IMR-90 (cell line): ENCODE data around the gene KRT76. TPM values are rescaled to one million over a fixed set of nuclear protein-coding genes. Genes with fewer than 3 reads are reported as not detected.

Experiments
- ATAC-seq: fragments of 200-7000 bp; cut with Tn5 transposase; 2 replicates; pipeline ENCODE4 v1.9.1; 2020; ENCODE audit warnings: low read depth, mild to moderate bottlenecking, moderate library complexity
- BruUV-seq: library from RNA; stranded (reverse); fragments of 400-500 nt; replicated peaks from 2 replicates; lab custom pipeline; 2021; lab: Mats Ljungman, UMichigan
- CTCF ChIA-PET: fragments of 300-600 bp; formaldehyde crosslinking; extraction: SDS; loops from one replicate; lab custom pipeline; 2021; ENCODE audit warnings: antibody characterized with exemption; lab: Yijun Ruan, JAX
- POLR2A ChIA-PET: fragments of 300-600 bp; sonication (Branson Sonifier 250); formaldehyde crosslinking; loops from one replicate; lab custom pipeline; 2022; ENCODE audit warnings: antibody characterized with exemption; ENCODE audit not compliant: unreplicated experiment; lab: Charles Lee
- DNase-seq: peaks from one replicate; pipeline ENCODE4 v3.0.0; 2013
- H2AFZ ChIP-seq: replicated peaks from 2 replicates; pipeline ENCODE3; 2013; ENCODE audit warnings: low read length, mild to moderate bottlenecking; ENCODE audit not compliant: poor library complexity
- H2AK5ac ChIP-seq: 2 replicates; pipeline ENCODE4 v1.6.1; 2013; ENCODE audit warnings: low read depth, low read length, inconsistent platforms
- H2AK9ac ChIP-seq: replicated peaks from 2 replicates; pipeline ENCODE3; 2013; ENCODE audit warnings: mild to moderate bottlenecking, low read depth, low read length, moderate library complexity; ENCODE audit not compliant: poor library complexity
- H2BK120ac ChIP-seq: 2 replicates; pipeline ENCODE4 v1.6.1; 2013; ENCODE audit warnings: low read depth, low read length, inconsistent platforms
- H2BK15ac ChIP-seq: 3 replicates; pipeline ENCODE4 v1.6.1; 2013; ENCODE audit warnings: low read depth, low read length, inconsistent platforms
- H2BK20ac ChIP-seq: 2 replicates; pipeline ENCODE4 v1.6.1; 2013; ENCODE audit warnings: low read depth, mild to moderate bottlenecking, inconsistent platforms, low read length, moderate library complexity
- H2BK5ac ChIP-seq: 2 replicates; pipeline ENCODE4 v1.6.1; 2013; ENCODE audit warnings: mild to moderate bottlenecking, low read depth, low read length, inconsistent platforms; ENCODE audit not compliant: poor library complexity, severe bottlenecking
- H3K14ac ChIP-seq: replicated peaks from 2 replicates; pipeline ENCODE4 v1.6.1; 2013; ENCODE audit warnings: low read depth, low read length, inconsistent platforms
- H3K18ac ChIP-seq: 2 replicates; pipeline ENCODE4 v1.6.1; 2013; ENCODE audit warnings: low read depth, low read length, control low read depth
- H3K23ac ChIP-seq: 2 replicates; pipeline ENCODE4 v1.6.1; 2013; ENCODE audit warnings: low read depth, low read length, inconsistent platforms
- H3K27ac ChIP-seq: 2 replicates; pipeline ENCODE4 v1.5.1; 2013; ENCODE audit warnings: mild to moderate bottlenecking, control low read depth, low read length; ENCODE audit not compliant: insufficient read depth
- H3K27me3 ChIP-seq: 2 replicates; pipeline ENCODE4 v1.6.1; 2013; ENCODE audit warnings: low read length; ENCODE audit not compliant: control insufficient read depth, insufficient read depth
- H3K36me3 ChIP-seq: 2 replicates; pipeline ENCODE4 v1.6.1; 2013; ENCODE audit warnings: low read length, mixed read lengths; ENCODE audit not compliant: control insufficient read depth, insufficient read depth
- H3K4ac ChIP-seq: 2 replicates; pipeline ENCODE4 v1.6.1; 2013; ENCODE audit warnings: low read depth, low read length, inconsistent platforms
- H3K4me1 ChIP-seq: 2 replicates; pipeline ENCODE4 v1.6.1; 2013; ENCODE audit warnings: low read length, mixed read lengths; ENCODE audit not compliant: control insufficient read depth, insufficient read depth
- H3K4me2 ChIP-seq: 2 replicates; pipeline ENCODE4 v1.6.1; 2013; ENCODE audit warnings: low read depth, mild to moderate bottlenecking, control low read depth, low read length, moderate library complexity
- H3K4me3 ChIP-seq: 2 replicates; pipeline ENCODE4 v1.5.1; 2013; ENCODE audit warnings: low read depth, mild to moderate bottlenecking, control low read depth, low read length, moderate library complexity; ENCODE audit not compliant: insufficient read depth
- H3K56ac ChIP-seq: 2 replicates; pipeline ENCODE4 v1.6.1; 2013; ENCODE audit warnings: low read length, inconsistent platforms; ENCODE audit not compliant: insufficient read depth; ENCODE audit errors: extremely low read depth
- H3K79me1 ChIP-seq, 2 experiments: 2 replicates each; pipeline ENCODE4 v1.6.1; 2013; ENCODE audit warnings: low read length in 2 of 2, inconsistent platforms in 1 of 2, low read depth in 1 of 2
- H3K9ac ChIP-seq: 2 replicates; pipeline ENCODE4 v1.6.1; 2013; ENCODE audit warnings: low read depth, low read length, control low read depth
- H3K9me1 ChIP-seq: 2 replicates; pipeline ENCODE4 v1.6.1; 2013; ENCODE audit warnings: low read length, inconsistent platforms; ENCODE audit not compliant: insufficient read depth
- H3K9me3 ChIP-seq: 2 replicates; pipeline ENCODE4 v1.6.1; 2013; ENCODE audit warnings: low read length; ENCODE audit not compliant: control insufficient read depth, insufficient read depth
- H4K20me1 ChIP-seq: 2 replicates; pipeline ENCODE4 v1.6.1; 2013; ENCODE audit warnings: low read length, inconsistent platforms; ENCODE audit not compliant: insufficient read depth
- H4K5ac ChIP-seq: 2 replicates; pipeline ENCODE4 v1.6.1; 2013; ENCODE audit warnings: mild to moderate bottlenecking, low read depth, low read length, control low read depth
- H4K8ac ChIP-seq, 2 experiments: 2 replicates each; pipeline ENCODE4 v1.6.1; 2013; ENCODE audit warnings: low read depth in 2 of 2, low read length in 2 of 2, control low read depth in 1 of 2, inconsistent platforms in 1 of 2
- H4K91ac ChIP-seq: 2 replicates; pipeline ENCODE4 v1.6.1; 2013; ENCODE audit warnings: low read depth, low read length, inconsistent platforms; ENCODE audit not compliant: insufficient read depth
- CEBPB ChIP-seq: IDR thresholded peaks from 2 replicates; pipeline ENCODE4 v1.6.1; 2012; ENCODE audit warnings: low read depth, low read length, improper control_type of control experiment
- CHD1 ChIP-seq: IDR thresholded peaks from 2 replicates; pipeline ENCODE4 v1.6.1; 2012; ENCODE audit warnings: low read depth, low read length, improper control_type of control experiment
- CTCF ChIP-seq: conservative IDR thresholded peaks from 2 replicates; pipeline ENCODE4 v1.5.1; 2012; ENCODE audit warnings: mild to moderate bottlenecking, low read depth, low read length, improper control_type of control experiment
- FOS ChIP-seq: fragments of 150-350 bp; IDR thresholded peaks from 2 replicates; pipeline ENCODE4 v1.6.1; 2016; ENCODE audit warnings: low read depth, low read length
- MAFK ChIP-seq: IDR thresholded peaks from 2 replicates; pipeline ENCODE4 v1.6.1; 2012; ENCODE audit warnings: low read depth, low read length, improper control_type of control experiment
- MAZ ChIP-seq: IDR thresholded peaks from 2 replicates; pipeline ENCODE4 v1.6.1; 2012; ENCODE audit warnings: low read depth, mild to moderate bottlenecking, low read length, improper control_type of control experiment, moderate library complexity, borderline replicate concordance
- MXI1 ChIP-seq: IDR thresholded peaks from 2 replicates; pipeline ENCODE4 v1.6.1; 2012; ENCODE audit warnings: low read depth, mild to moderate bottlenecking, low read length, moderate library complexity, borderline replicate concordance
- NFE2L2 ChIP-seq: fragments of 150-350 bp; IDR thresholded peaks from 2 replicates; pipeline ENCODE4 v1.6.1; 2016; ENCODE audit warnings: low read depth, mild to moderate bottlenecking, low read length
- POLR2A ChIP-seq: IDR thresholded peaks from 2 replicates; pipeline ENCODE4 v1.6.1; 2012; ENCODE audit warnings: mild to moderate bottlenecking, low read depth, low read length
- RCOR1 ChIP-seq: IDR thresholded peaks from 2 replicates; pipeline ENCODE4 v1.6.1; 2012; ENCODE audit warnings: mild to moderate bottlenecking, low read length, improper control_type of control experiment; ENCODE audit not compliant: insufficient replicate concordance
- RFX5 ChIP-seq: IDR thresholded peaks from 2 replicates; pipeline ENCODE4 v1.8.0; 2012; ENCODE audit warnings: low read depth, mild to moderate bottlenecking, low read length, moderate library complexity
- USF2 ChIP-seq: fragments of 150-350 bp; IDR thresholded peaks from 2 replicates; pipeline ENCODE4 v1.6.1; 2017; ENCODE audit warnings: mild to moderate bottlenecking, antibody characterized with exemption, low read length, low read depth
- WGBS, 2 experiments: methylation state at CpG; one replicate each; pipeline versions ENCODE4 v1.1.5 to v1.1.7; 2013; ENCODE audit warnings: missing lambda C conversion rate in 2 of 2; ENCODE audit not compliant: insufficient read length in 1 of 2; ENCODE audit errors: extremely low coverage in 2 of 2; 5-methylcytosine and 5-hydroxymethylcytosine counted together
- dilution Hi-C: fragments of 300-500 bp; cut with HindIII; formaldehyde crosslinking; loops from one replicate; pipeline ENCODE4 v1.14.3; 2018; ENCODE audit warnings: low sequenced_read_pairs; ENCODE audit not compliant: unreplicated experiment
- in situ Hi-C: fragments of 300-500 bp; cut with MboI; formaldehyde crosslinking; loops from 3 replicates; pipeline ENCODE4 v1.14.3; 2019; ENCODE audit warnings: low sequenced_read_pairs, inconsistent platforms, mixed read lengths
- intact Hi-C: fragments of 100-400 bp; cut with micrococcal nuclease; formaldehyde crosslinking; loops from 2 replicates; pipeline ENCODE4 v1.10.0; 2022
- polyA plus RNA-seq, 3 experiments: library from polyadenylated mRNA; depleted of rRNA; stranded (reverse); fragments of >200 nt; gene quantifications; 2 replicates each; pipeline ENCODE4 v1.2.3, GENCODE V29; 2012; ENCODE audit warnings: low replicate concordance in 1 of 3
- total RNA-seq: library from RNA; depleted of rRNA; stranded (reverse); fragments of >200 nt; gene quantifications from 2 replicates; pipeline ENCODE4 v1.2.3, GENCODE V29; 2012

Gene KRT76
- total and polyA plus RNA-seq, 2 of the 4 experiments (the other 2 are of a cell fraction) = not detected

GRCh38 chr12:52799505-52800211, 22.5 kb upstream of the KRT76 start:
- H3K79me1 ChIP-seq = no peaks in the 10 kb centered on the region
- DNase-seq (no peak), ATAC-seq (no peak)
- no peak overlapping the region for H4K91ac ChIP-seq
- H3K18ac ChIP-seq = no peak overlapping the region
- H3K14ac ChIP-seq = no peak overlapping the region
- H4K5ac ChIP-seq = no peak overlapping the region
- no peak overlapping the region for H3K56ac ChIP-seq
- H3K9me3 ChIP-seq = no peaks in the 10 kb centered on the region
- no peaks in the 10 kb centered on the region for H3K36me3 ChIP-seq
- no peak overlapping the region for H3K23ac ChIP-seq
- POLR2A ChIA-PET = no interaction called here
- H2BK5ac ChIP-seq = no peak overlapping the region
- no peak overlapping the region for H3K4me3 ChIP-seq
- CTCF ChIA-PET = no interaction called here
- no peak overlapping the region for H3K27ac ChIP-seq
- peaks cover 7% of the 10 kb centered on the region for H3K27me3 ChIP-seq
- H2BK120ac ChIP-seq = no peak overlapping the region
- no peak for TF ChIP-seq POLR2A
- TF ChIP-seq USF2 = no peak
- TF ChIP-seq CTCF = no peak
- no peak for TF ChIP-seq CEBPB
- no peak for TF ChIP-seq CHD1
- no peak for TF ChIP-seq RFX5
- no peak for TF ChIP-seq MXI1
- no peak for TF ChIP-seq MAFK
- no peak for TF ChIP-seq RCOR1
- no peak for TF ChIP-seq NFE2L2
- no peak for TF ChIP-seq MAZ
- no peak for TF ChIP-seq FOS
- no peak overlapping the region for H2BK15ac ChIP-seq
- H2AK9ac ChIP-seq = no peak overlapping the region
- WGBS, 2 experiments = 0% methylated on average over 1 of the region's 5 CpGs; no CpG with 5 or more reads in 1 of the 2 experiments
- intact Hi-C loops (no loop called here), dilution Hi-C loops (no loop called here), in situ Hi-C loops (no loop called here)
- no peak overlapping the region for H2AFZ ChIP-seq
- peaks cover 3% of the 10 kb centered on the region; the same call in 1 of the 2 replicates for H3K9me1 ChIP-seq
- H3K4me2 ChIP-seq = no peak overlapping the region
- no peak overlapping the region for H3K9ac ChIP-seq
- H2AK5ac ChIP-seq = no peak overlapping the region
- no peak overlapping the region for H3K4ac ChIP-seq
- H2BK20ac ChIP-seq = no peak overlapping the region; the same call in 1 of the 2 replicates
- no peaks in the 10 kb centered on the region for H3K4me1 ChIP-seq
- no peak overlapping the region for H4K8ac ChIP-seq
- BruUV-seq = no TSS peak
- no peaks in the 10 kb centered on the region; the same call in 1 of the 2 replicates for H4K20me1 ChIP-seq
